ENCODE data around the gene COBL.

The COBL gene

GRCh38 chr7:51013861-51014511, 302.6 kb downstream of the COBL start:
- TF ChIP-seq CTCF (IDR thresholded peaks at IDR 0.05; ENCODE audit: borderline replicate concordance, insufficient read depth, low read depth, low read length) = no peak
- no peak overlapping the region for H3K4me3 ChIP-seq (ENCODE audit: low read depth, low read length)

GRCh38 chr7:51013218-51013786, 303.3 kb downstream of the COBL start:
- no peak for TF ChIP-seq CTCF (IDR thresholded peaks at IDR 0.05; ENCODE audit: borderline replicate concordance, insufficient read depth, low read depth, low read length)
- H3K4me3 ChIP-seq (ENCODE audit: low read depth, low read length) = no peak overlapping the region

GRCh38 chr7:51012569-51013217, 303.9 kb downstream of the COBL start:
- no peak for TF ChIP-seq CTCF (IDR thresholded peaks at IDR 0.05; ENCODE audit: borderline replicate concordance, insufficient read depth, low read depth, low read length)
- no peak overlapping the region for H3K4me3 ChIP-seq (ENCODE audit: low read depth, low read length)

GRCh38 chr7:51011710-51012350, 304.8 kb downstream of the COBL start:
- no peak for TF ChIP-seq CTCF (IDR thresholded peaks at IDR 0.05; ENCODE audit: borderline replicate concordance, insufficient read depth, low read depth, low read length)
- H3K4me3 ChIP-seq (ENCODE audit: low read depth, low read length) = no peak overlapping the region

GRCh38 chr7:51010534-51010933, 306.1 kb downstream of the COBL start:
- no peak for TF ChIP-seq CTCF (IDR thresholded peaks at IDR 0.05; ENCODE audit: borderline replicate concordance, insufficient read depth, low read depth, low read length)

GRCh38 chr7:51009716-51010496, 306.7 kb downstream of the COBL start:
- H3K4me3 ChIP-seq (ENCODE audit: low read depth, low read length) = no peak overlapping the region
- no peak for TF ChIP-seq CTCF (IDR thresholded peaks at IDR 0.05; ENCODE audit: borderline replicate concordance, insufficient read depth, low read depth, low read length)

More at GRCh38 chr7:51010534-51010933, 306.1 kb downstream of the COBL start:
- no peak overlapping the region for H3K4me3 ChIP-seq (ENCODE audit: low read depth, low read length)
